ENCODE results near the gene TCTN3. TPM values are rescaled to one million over a fixed set of nuclear protein-coding genes. Genes with fewer than 3 reads are reported as not detected.

The TCTN3 gene
- total and polyA plus RNA-seq, 4 donors, result 15.1 to 18.3 (median 17.3) TPM

DNA sequence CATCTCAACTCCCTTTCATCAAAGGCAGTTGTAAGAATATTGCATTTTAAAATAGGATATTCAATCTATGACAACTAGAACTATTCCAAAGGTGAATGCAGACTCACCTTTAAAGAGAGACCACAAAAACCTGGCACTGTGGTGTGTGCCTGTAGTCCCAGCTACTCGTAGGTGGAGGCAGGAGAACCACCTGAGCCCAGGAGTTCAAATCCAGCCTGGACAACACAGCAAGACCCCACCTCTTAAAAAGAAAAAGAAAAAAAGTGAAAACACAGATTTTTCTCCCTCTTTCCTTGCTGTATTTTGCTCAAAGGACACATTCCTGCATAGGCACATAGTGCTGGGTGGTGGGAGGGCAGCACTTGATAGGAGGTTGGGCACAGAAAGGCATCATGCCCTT lies 36.5 kb downstream of the TCTN3 start:
- Histone ChIP-seq H3K4me3 (ENCODE audit: low read depth in 1 of 3, low read length in 3 of 3) (peak overlapping the region in 2 of 3 donors; percentile 66 to 93), H3K9ac (ENCODE audit: low read depth in 1 of 2, low read length in 2 of 2) (no peak overlapping the region), H3K27me3 (ENCODE audit: control insufficient read depth in 4 of 4, insufficient read depth in 4 of 4, low read length in 3 of 4) (no peaks in the 10 kb centered on the region), H3K27ac (ENCODE audit: low read depth in 1 of 2, low read length in 2 of 2) (no peak overlapping the region), H3K9me3 (ENCODE audit: control insufficient read depth in 4 of 4, low read length in 3 of 4) (no peaks in the 10 kb centered on the region), H3K4me1 (ENCODE audit: control insufficient read depth in 4 of 4, insufficient read depth in 4 of 4, low read length in 3 of 4) (peaks cover 0 to 20% (median 4%) of the 10 kb centered on the region in 4 donors), H3K36me3 (ENCODE audit: control insufficient read depth in 4 of 4, insufficient read depth in 3 of 4, low read depth in 1 of 4, low read length in 3 of 4) (peaks cover 0 to 7% (median 3%) of the 10 kb centered on the region in 4 donors)
- no peak for DNase-seq (ENCODE audit: low spot score)
- TF ChIP-seq NR2F2 (IDR thresholded peaks at IDR 0.05) (no peak), HNF4G (IDR thresholded peaks at IDR 0.05) (no peak), RAD21 (IDR thresholded peaks at IDR 0.05) (no peak), YY1 (IDR thresholded peaks at IDR 0.05) (no peak), EGR1 (IDR thresholded peaks at IDR 0.05; ENCODE audit: low read depth in 2 of 2) (no peak), RXRA (IDR thresholded peaks at IDR 0.05) (no peak)
- TF ChIP-seq, protein P1, sequence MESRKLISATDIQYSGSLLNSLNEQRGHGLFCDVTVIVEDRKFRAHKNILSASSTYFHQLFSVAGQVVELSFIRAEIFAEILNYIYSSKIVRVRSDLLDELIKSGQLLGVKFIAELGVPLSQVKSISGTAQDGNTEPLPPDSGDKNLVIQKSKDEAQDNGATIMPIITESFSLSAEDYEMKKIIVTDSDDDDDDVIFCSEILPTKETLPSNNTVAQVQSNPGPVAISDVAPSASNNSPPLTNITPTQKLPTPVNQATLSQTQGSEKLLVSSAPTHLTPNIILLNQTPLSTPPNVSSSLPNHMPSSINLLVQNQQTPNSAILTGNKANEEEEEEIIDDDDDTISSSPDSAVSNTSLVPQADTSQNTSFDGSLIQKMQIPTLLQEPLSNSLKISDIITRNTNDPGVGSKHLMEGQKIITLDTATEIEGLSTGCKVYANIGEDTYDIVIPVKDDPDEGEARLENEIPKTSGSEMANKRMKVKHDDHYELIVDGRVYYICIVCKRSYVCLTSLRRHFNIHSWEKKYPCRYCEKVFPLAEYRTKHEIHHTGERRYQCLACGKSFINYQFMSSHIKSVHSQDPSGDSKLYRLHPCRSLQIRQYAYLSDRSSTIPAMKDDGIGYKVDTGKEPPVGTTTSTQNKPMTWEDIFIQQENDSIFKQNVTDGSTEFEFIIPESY (IDR thresholded peaks at IDR 0.05), result no peak
- 82% methylated on average over 1 of the region's 1 CpG for WGBS

DNA sequence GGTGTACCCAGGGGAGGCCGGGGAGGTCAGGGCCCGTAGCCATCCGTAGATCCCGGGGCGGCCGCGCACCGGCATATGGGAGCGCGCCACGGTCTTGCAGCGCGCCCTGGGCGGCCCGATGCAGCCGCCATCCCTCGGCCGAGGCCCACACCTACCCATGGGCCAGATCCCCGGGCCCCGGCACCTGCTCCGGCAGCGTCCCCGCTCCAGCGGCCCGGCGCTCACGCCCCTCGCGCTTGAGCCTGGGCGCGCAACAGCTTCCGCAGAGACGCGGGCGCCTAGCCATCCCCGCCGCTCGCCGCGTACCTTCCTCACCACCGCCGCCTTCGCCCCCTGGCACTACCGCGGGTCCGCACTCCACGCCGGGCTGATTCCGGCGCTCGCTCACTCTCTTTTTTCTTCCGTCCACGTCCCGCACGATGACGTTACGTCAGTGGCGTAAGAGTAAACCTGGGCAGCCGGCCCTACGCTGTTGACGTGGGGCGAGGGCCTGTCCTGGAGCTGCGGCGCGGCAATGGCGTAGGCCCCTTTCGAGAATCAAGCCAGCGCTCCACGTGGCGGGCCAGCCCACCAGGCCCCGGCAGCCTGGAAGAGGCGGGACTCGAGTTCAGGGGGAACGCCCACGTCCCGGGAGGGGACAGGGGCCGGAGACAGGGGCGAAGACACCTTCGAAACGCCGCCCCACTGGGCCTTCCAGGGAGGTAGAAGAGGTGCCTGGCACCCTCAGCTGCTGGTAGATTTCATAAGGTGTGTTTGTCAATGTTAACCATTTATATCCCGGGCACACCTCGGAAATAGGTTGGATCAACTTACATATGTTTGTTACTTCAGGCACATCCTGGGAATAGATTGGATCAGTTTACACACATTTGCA lies 37.2 kb downstream of the TCTN3 start, which contains the start of gene ALDH18A1:
ALDH18A1 (minus strand) TSS at position 421 of the 874 bp plus-strand sequence. CDS start 3,334 bp downstream, outside the sequence.
- Histone ChIP-seq H3K9ac (ENCODE audit: low read depth in 1 of 2, low read length in 2 of 2) (peak within 1 kb of the TSS; percentile 22 to 55), H3K36me3 (ENCODE audit: control insufficient read depth in 4 of 4, insufficient read depth in 3 of 4, low read depth in 1 of 4, low read length in 3 of 4) (peaks cover 0 to 10% (median 5%) of the 10 kb centered on the region in 4 donors), H3K27me3 (ENCODE audit: control insufficient read depth in 4 of 4, insufficient read depth in 4 of 4, low read length in 3 of 4) (no peaks in the 10 kb centered on the region), H3K27ac (ENCODE audit: low read depth in 1 of 2, low read length in 2 of 2) (peak within 1 kb of the TSS; percentile 47 to 51), H3K4me3 (ENCODE audit: low read depth in 1 of 3, low read length in 3 of 3) (peak within 1 kb of the TSS; percentile 66 to 93 (median 76)), H3K9me3 (ENCODE audit: control insufficient read depth in 4 of 4, low read length in 3 of 4) (no peaks in the 10 kb centered on the region), H3K4me1 (ENCODE audit: control insufficient read depth in 4 of 4, insufficient read depth in 4 of 4, low read length in 3 of 4) (peaks cover 0 to 17% (median 3%) of the 10 kb centered on the region in 4 donors)
- under 1% methylated on average over 83 of the region's 83 CpGs for WGBS
- peak; percentile 92 for DNase-seq (ENCODE audit: low spot score)
- TF ChIP-seq, protein P2, sequence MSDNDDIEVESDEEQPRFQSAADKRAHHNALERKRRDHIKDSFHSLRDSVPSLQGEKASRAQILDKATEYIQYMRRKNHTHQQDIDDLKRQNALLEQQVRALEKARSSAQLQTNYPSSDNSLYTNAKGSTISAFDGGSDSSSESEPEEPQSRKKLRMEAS (IDR thresholded peaks at IDR 0.05), result peak; percentile 84
- TF ChIP-seq SP1 (IDR thresholded peaks at IDR 0.05) (peak; percentile 25), YY1 (IDR thresholded peaks at IDR 0.05) (peak; percentile 43), HNF4A (conservative IDR thresholded peaks at IDR 0.05) (no peak), RXRA (IDR thresholded peaks at IDR 0.05) (no peak), EGR1 (IDR thresholded peaks at IDR 0.05; ENCODE audit: low read depth in 2 of 2) (peak; percentile 97)
- TF ChIP-seq, protein P3, sequence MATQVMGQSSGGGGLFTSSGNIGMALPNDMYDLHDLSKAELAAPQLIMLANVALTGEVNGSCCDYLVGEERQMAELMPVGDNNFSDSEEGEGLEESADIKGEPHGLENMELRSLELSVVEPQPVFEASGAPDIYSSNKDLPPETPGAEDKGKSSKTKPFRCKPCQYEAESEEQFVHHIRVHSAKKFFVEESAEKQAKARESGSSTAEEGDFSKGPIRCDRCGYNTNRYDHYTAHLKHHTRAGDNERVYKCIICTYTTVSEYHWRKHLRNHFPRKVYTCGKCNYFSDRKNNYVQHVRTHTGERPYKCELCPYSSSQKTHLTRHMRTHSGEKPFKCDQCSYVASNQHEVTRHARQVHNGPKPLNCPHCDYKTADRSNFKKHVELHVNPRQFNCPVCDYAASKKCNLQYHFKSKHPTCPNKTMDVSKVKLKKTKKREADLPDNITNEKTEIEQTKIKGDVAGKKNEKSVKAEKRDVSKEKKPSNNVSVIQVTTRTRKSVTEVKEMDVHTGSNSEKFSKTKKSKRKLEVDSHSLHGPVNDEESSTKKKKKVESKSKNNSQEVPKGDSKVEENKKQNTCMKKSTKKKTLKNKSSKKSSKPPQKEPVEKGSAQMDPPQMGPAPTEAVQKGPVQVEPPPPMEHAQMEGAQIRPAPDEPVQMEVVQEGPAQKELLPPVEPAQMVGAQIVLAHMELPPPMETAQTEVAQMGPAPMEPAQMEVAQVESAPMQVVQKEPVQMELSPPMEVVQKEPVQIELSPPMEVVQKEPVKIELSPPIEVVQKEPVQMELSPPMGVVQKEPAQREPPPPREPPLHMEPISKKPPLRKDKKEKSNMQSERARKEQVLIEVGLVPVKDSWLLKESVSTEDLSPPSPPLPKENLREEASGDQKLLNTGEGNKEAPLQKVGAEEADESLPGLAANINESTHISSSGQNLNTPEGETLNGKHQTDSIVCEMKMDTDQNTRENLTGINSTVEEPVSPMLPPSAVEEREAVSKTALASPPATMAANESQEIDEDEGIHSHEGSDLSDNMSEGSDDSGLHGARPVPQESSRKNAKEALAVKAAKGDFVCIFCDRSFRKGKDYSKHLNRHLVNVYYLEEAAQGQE (IDR thresholded peaks at IDR 0.05), result no peak
